ENCODE measurements around the gene PROSER2.
"Not testable (repeated sequence)": the region's sequence is repeated elsewhere in the genome, so short reads cannot be mapped to it uniquely, and the experiment has no call there.

PROSER2 gene

DNA sequence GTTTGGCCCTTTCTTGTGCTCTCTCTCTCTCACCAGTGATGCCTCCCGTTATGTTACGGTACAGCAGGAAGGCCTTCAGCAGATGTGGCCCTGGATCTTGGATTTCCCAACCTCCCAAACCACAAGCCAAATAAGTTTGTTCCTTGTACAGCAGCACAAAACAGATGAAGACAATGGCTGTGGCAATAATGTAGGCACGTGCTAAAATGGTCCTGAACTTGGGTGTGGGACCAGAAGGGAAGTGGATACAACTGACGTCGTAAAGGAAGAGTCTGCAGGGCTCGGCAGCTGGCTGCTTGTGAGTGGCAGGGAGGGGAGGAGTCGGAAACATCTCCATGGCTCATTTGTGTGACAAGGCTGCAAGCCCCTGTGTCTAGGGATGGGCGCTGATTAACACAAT, 26.8 kb downstream of the PROSER2 start:
- in situ Hi-C loops (cut with HindIII; ENCODE audit: low pct_unique_long_range_greater_than_20kb, low sequenced_read_pairs): no loop called here
- no peak for DNase-seq (ENCODE audit: low read depth in 1 of 2, low spot score in 1 of 2)
- TF ChIP-seq JUND (IDR thresholded peaks at IDR 0.05; ENCODE audit: low read depth): no peak

GRCh38 chr10:11851910-11852309, 28.8 kb downstream of the PROSER2 start:
- no peak for DNase-seq (ENCODE audit: low read depth in 1 of 2, low spot score in 1 of 2)
- no peak for TF ChIP-seq JUND (IDR thresholded peaks at IDR 0.05; ENCODE audit: low read depth)
- in situ Hi-C loops (cut with HindIII; ENCODE audit: low pct_unique_long_range_greater_than_20kb, low sequenced_read_pairs): no loop called here

GRCh38 chr10:11852637-11853036, 29.5 kb downstream of the PROSER2 start:
- DNase-seq (ENCODE audit: low read depth in 1 of 2, low spot score in 1 of 2); in situ Hi-C loops (cut with HindIII; ENCODE audit: low pct_unique_long_range_greater_than_20kb, low sequenced_read_pairs): not testable (repeated sequence)

DNA sequence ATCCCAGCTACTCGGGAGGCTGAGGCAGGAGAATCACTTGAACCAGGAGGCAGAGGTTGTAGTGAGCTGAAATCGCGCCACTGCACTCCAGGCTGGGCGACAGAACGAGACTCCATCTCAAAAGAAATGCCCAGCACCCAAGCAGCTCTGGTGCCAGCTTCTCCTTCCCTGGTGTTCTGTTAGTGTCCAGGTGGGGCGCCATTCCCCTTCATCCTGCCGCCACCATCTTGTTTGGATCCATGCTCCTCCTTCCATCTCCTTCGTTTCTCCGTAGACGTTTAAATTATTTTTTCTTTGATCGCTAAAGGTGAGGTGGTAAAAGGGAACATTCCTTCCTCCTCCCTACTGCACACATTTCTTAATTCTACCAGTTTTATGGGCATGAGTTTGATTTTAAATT, 30.3 kb downstream of the PROSER2 start:
- DNase-seq (ENCODE audit: low read depth in 1 of 2, low spot score in 1 of 2): no peak
- in situ Hi-C loops (cut with HindIII; ENCODE audit: low pct_unique_long_range_greater_than_20kb, low sequenced_read_pairs): no loop called here
- no peak for TF ChIP-seq JUND (IDR thresholded peaks at IDR 0.05; ENCODE audit: low read depth)

DNA sequence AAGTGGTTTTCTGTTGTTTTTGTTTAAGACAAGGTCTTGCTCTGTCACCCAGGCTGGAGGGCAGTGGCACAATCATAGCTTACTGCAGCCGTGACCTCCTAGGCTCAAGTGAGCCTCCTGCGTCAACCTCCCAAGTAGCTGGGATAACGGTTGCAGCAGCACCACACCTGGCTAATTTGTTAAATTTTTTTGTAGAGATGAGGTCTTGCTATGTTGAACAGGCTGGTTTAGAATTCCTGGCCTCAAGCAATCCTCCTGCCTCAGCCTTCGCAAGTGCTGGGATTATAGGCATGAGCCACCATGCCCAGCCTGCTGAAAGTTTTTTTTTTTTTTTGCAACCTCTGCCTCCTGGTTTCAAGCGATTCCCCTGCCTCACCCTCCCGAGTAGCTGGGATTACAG, 31.1 kb downstream of the PROSER2 start:
- no peak for TF ChIP-seq JUND (IDR thresholded peaks at IDR 0.05; ENCODE audit: low read depth)
- in situ Hi-C loops (cut with HindIII; ENCODE audit: low pct_unique_long_range_greater_than_20kb, low sequenced_read_pairs): no loop called here
- DNase-seq (ENCODE audit: low read depth in 1 of 2, low spot score in 1 of 2): no peak

- in situ Hi-C loops (cut with HindIII; ENCODE audit: low pct_unique_long_range_greater_than_20kb, low sequenced_read_pairs): no loop called here
- DNase-seq (ENCODE audit: low read depth in 1 of 2, low spot score in 1 of 2): no peak
- TF ChIP-seq JUND (IDR thresholded peaks at IDR 0.05; ENCODE audit: low read depth): no peak
Measured at GRCh38 chr10:11856089-11856488, 32.9 kb downstream of the PROSER2 start.

DNA sequence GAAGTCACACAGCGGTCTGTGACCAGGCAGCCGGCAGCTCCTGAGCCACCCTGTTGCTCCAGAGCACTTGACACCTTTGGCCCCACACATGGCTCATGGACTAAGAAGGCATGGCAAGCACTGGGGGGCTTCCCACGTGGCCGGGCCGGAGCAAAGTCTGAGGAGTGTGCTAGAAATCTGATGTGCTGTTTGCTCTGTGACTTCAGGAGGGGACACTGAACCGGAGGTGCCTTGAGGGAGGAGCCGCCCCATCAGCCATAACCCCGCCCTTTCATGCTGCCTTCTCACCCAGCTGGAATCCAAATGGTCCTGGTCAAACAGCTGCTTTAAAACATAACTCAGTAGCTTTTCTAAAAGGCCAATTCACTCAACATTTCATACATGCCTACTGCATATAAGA, 33.5 kb downstream of the PROSER2 start:
- no peak for DNase-seq (ENCODE audit: low read depth in 1 of 2, low spot score in 1 of 2)
- TF ChIP-seq JUND (IDR thresholded peaks at IDR 0.05; ENCODE audit: low read depth): no peak
- in situ Hi-C loops (cut with HindIII; ENCODE audit: low pct_unique_long_range_greater_than_20kb, low sequenced_read_pairs): no loop called here

DNA sequence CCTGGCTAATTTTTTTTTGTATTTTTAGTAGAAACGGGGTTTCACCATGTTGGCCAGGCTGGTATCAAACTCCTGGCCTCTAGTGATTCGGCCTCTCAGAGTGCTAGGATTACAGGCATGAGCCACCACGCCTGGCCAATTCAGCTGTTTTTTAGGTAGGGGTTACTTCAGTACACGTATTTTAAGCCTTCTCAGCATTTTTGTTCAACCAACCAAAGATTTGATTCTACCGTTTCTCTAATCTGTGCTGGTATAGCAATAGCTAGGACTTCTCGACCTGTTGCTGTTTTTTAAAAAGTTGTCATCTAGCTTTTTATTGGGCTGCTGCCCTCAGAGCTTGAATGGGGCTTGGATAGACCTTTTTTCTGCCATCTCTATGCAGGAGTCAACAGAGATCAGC, 34.9 kb downstream of the PROSER2 start:
- in situ Hi-C loops (cut with HindIII; ENCODE audit: low pct_unique_long_range_greater_than_20kb, low sequenced_read_pairs): no loop called here
- no peak for DNase-seq (ENCODE audit: low read depth in 1 of 2, low spot score in 1 of 2)
- TF ChIP-seq JUND (IDR thresholded peaks at IDR 0.05; ENCODE audit: low read depth): no peak

DNA sequence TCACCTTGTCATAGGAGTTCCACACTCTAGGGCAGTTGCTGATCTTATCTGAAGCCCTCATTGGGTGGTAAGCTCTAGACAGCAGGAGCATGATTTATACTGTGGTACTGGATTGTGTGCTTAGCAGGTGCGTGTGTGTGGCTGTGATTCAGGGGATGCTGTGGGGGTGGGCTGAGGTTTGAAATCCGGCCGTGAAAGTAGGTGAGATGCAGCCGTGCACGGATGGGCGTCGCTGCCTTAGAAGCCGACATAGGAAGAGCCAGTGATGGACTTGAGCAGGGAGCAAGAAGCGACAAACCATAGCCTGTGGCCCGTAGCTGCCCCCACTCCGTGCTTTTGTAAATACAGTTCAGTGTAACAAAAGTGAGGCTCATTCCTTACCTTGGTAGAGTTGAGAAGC, 38.2 kb downstream of the PROSER2 start:
- no peak for TF ChIP-seq JUND (IDR thresholded peaks at IDR 0.05; ENCODE audit: low read depth)
- in situ Hi-C loops (cut with HindIII; ENCODE audit: low pct_unique_long_range_greater_than_20kb, low sequenced_read_pairs): no loop called here
- DNase-seq (ENCODE audit: low read depth in 1 of 2, low spot score in 1 of 2): no peak

- no peak for DNase-seq (ENCODE audit: low read depth in 1 of 2, low spot score in 1 of 2)
- in situ Hi-C loops (cut with HindIII; ENCODE audit: low pct_unique_long_range_greater_than_20kb, low sequenced_read_pairs): no loop called here
- TF ChIP-seq JUND (IDR thresholded peaks at IDR 0.05; ENCODE audit: low read depth): no peak
Measured at GRCh38 chr10:11861811-11862428, 38.8 kb downstream of the PROSER2 start.

DNA sequence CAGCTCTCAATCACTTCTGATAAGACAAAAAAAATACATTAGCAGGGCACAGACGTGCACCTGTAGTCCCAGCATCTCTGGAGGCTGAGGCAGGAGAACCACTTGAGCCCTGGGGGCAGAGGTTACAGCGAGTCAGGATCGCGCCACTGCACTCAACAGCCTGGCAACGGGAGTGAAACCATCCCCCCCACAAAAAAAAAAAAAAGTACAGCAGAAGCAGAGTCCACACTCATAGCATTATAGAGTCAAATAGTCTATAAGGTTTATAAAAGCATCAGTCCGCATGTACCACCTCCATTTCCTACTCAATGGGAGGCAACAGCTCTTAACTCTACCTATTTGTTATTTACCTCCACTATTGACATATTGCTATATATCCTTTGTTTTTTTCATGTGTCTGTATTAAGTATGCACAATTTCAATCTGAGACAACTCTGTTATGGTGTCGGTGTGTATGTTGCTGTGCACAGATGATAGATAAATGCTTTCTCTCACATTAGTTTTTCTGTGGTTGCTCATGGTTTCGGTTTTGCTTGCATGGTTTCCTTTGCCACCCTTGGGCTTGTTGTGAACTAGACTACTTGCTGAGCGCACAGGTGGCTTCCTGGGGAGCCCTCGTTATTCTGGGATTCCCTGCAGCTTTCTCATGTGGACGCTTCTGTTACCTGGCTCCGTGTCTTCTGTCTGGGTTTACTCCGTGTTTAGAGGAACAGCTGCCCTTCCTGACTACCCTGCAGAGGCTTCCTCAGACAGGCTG, 40.4 kb downstream of the PROSER2 start:
- DNase-seq (ENCODE audit: low read depth in 1 of 2, low spot score in 1 of 2): peak in 1 of 2 experiments; percentile 39
- no peak for TF ChIP-seq JUND (IDR thresholded peaks at IDR 0.05; ENCODE audit: low read depth)
- in situ Hi-C loops (cut with HindIII; ENCODE audit: low pct_unique_long_range_greater_than_20kb, low sequenced_read_pairs): no loop called here

- in situ Hi-C loops (cut with HindIII; ENCODE audit: low pct_unique_long_range_greater_than_20kb, low sequenced_read_pairs): no loop called here
- no peak for DNase-seq (ENCODE audit: low read depth in 1 of 2, low spot score in 1 of 2)
Measured at GRCh38 chr10:11864727-11865126, 41.6 kb downstream of the PROSER2 start.

GRCh38 chr10:11865561-11865960, 42.4 kb downstream of the PROSER2 start:
- no peak for TF ChIP-seq JUND (IDR thresholded peaks at IDR 0.05; ENCODE audit: low read depth)
- in situ Hi-C loops (cut with HindIII; ENCODE audit: low pct_unique_long_range_greater_than_20kb, low sequenced_read_pairs): no loop called here
- DNase-seq (ENCODE audit: low read depth in 1 of 2, low spot score in 1 of 2): no peak

More at GRCh38 chr10:11864727-11865126, 41.6 kb downstream of the PROSER2 start:
- no peak for TF ChIP-seq JUND (IDR thresholded peaks at IDR 0.05; ENCODE audit: low read depth)

Data from T47D (cell line).